SIG-M5 (cell line): Measurements from ENCODE around the gene KCNQ5.
"Not testable (repeated sequence)": the region's sequence is repeated elsewhere in the genome, so short reads cannot be mapped to it uniquely, and the experiment has no call there.

ENCODE experiments used
- DNase-seq: peaks from one replicate; lab custom pipeline; 2025; lab: John Stamatoyannopoulos, UW

The KCNQ5 gene

GRCh38 chr6:72844614-72845013, 222.8 kb downstream of the KCNQ5 start:
- DNase-seq = no peak

GRCh38 chr6:72849346-72849745, 227.5 kb downstream of the KCNQ5 start:
- DNase-seq = no peak

GRCh38 chr6:72850040-72850439, 228.2 kb downstream of the KCNQ5 start:
- no peak for DNase-seq

- no peak for DNase-seq
Observed at GRCh38 chr6:72850469-72850868, 228.6 kb downstream of the KCNQ5 start.

- no peak for DNase-seq
Observed at GRCh38 chr6:72855471-72855870, 233.6 kb downstream of the KCNQ5 start.

GRCh38 chr6:72856801-72857200, 234.9 kb downstream of the KCNQ5 start:
- DNase-seq = no peak

GRCh38 chr6:72857791-72858585, 236.1 kb downstream of the KCNQ5 start:
- DNase-seq = no peak

- DNase-seq = no peak
Observed at GRCh38 chr6:72861059-72861458, 239.2 kb downstream of the KCNQ5 start.

GRCh38 chr6:72861935-72862432, 240.1 kb downstream of the KCNQ5 start:
- peak; percentile 40 for DNase-seq

GRCh38 chr6:72863131-72863530, 241.3 kb downstream of the KCNQ5 start:
- no peak for DNase-seq

- no peak for DNase-seq
Observed at GRCh38 chr6:72864236-72864635, 242.4 kb downstream of the KCNQ5 start.

- DNase-seq = no peak
Observed at GRCh38 chr6:72864799-72865198, 242.9 kb downstream of the KCNQ5 start.

- DNase-seq = no peak
Observed at GRCh38 chr6:72865467-72865866, 243.6 kb downstream of the KCNQ5 start.

- DNase-seq = no peak
Observed at GRCh38 chr6:72869621-72870020, 247.8 kb downstream of the KCNQ5 start.

- no peak for DNase-seq
Observed at GRCh38 chr6:72873433-72873832, 251.6 kb downstream of the KCNQ5 start.

GRCh38 chr6:72876256-72876655, 254.4 kb downstream of the KCNQ5 start:
- DNase-seq = no peak

GRCh38 chr6:72886170-72886569, 264.3 kb downstream of the KCNQ5 start:
- DNase-seq = no peak

- no peak for DNase-seq
Observed at GRCh38 chr6:72890233-72890632, 268.4 kb downstream of the KCNQ5 start.

GRCh38 chr6:72890671-72891070, 268.8 kb downstream of the KCNQ5 start:
- DNase-seq = no peak

- DNase-seq = no peak
Observed at GRCh38 chr6:72892901-72893300, 271.0 kb downstream of the KCNQ5 start.

- no peak for DNase-seq
Observed at GRCh38 chr6:72894091-72894490, 272.2 kb downstream of the KCNQ5 start.

- not testable (repeated sequence) for DNase-seq
Observed at GRCh38 chr6:72898313-72898712, 276.4 kb downstream of the KCNQ5 start.

GRCh38 chr6:72905705-72906478, 284.0 kb downstream of the KCNQ5 start:
- no peak for DNase-seq
